Nucleus accumbens (tissue), 56 donors: ENCODE data around the gene DNM2.
"Not testable (repeated sequence)": the region's sequence is repeated elsewhere in the genome, so short reads cannot be mapped to it uniquely, and the experiment has no call there.

Source experiments
- DNase-seq, 56 donors: peaks; one replicate each; lab custom pipeline; 2025; lab: John Stamatoyannopoulos, UW

The DNM2 gene

DNA sequence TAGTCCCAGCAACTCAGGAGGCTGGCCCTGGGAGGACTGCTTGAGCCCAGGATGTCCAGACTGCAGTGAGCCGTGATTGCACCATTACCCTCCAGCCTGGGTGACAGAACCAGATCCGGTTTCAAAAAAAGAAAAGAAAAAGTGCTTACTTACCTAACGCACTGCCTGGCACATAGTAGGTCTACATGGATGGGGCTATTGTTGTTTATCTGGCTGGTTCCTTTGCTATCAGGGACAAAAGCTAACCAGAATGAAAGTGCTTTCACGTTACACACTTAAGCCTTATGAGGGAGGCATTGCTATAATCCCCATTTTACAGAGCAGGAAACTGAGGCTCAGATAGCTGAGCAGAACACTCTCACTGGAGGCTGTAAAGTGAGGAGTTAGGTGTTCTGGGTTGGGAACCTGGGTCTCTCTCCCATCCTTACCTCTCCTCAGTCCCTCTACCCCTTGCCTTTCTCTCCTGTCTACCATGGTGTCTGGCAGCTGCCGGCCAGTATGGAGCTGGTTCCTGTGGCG, 2.8 kb downstream of the DNM2 start:
- no peak for DNase-seq

DNA sequence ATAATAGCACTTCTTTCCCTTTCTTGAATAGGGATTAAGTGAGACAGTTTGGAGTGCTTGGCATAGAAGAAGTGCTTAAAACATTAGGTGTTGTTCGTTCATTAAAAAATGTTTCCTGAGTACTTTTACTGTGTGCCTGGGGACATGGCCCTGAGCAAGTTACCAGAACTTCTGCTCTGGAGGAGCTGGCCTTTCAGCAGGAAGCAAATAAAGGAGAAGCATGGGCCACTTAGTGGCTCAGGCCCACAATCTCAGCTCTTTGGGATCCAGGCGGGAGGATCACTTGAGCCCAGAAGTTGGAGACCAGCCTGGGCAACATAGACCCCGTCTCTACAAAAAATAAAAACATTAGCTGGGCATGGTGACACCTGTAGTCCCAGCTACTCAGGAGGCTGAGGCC, 5.7 kb downstream of the DNM2 start:
- DNase-seq, result no peak

DNA sequence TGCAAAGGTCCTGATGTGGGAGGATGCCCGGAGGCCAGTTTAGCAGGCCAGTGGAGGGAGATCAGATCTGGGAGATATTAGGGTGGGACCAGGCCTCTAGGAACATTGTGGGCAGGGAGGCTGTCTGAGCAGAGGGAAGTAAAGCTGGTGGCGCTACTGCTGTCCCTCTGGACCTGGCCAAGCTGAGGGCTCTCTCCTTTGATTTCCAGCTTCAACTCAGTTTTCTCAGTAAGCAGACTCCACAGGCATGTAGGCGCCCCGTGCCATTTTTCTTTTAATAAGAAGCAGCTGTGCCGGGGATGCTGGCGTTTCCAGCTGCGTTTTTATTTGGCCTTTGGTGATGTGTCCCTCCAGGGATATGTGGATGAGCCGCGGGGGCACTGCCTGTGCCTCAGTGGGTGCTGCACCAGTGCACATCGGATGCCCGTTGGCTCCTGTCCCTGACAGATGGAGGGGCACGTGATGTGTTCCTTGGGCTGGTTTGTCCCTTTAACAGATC, 6.7 kb downstream of the DNM2 start:
- peak in 18 of 56 donors; percentile 6 to 45 (median 15) for DNase-seq

DNA sequence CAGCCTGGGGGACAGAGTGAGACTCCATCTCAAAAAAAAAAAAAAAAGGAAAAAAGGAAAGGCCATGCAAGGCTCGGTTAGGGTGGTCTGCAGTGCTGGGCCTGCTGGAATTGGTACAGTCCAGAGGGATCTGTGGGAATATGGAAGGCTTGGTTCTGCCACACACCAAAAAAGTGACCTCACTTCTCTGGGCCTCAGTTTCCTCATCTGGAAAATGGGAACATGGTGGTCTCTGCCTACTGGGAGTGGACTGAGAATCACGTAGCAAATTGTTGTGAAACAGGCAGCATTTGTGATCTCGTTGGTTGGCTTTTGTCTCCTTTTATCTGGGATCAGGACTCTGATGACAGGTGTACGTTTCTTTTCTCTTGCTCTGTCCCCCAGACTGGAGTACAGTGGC, 7.5 kb downstream of the DNM2 start:
- no peak for DNase-seq

DNA sequence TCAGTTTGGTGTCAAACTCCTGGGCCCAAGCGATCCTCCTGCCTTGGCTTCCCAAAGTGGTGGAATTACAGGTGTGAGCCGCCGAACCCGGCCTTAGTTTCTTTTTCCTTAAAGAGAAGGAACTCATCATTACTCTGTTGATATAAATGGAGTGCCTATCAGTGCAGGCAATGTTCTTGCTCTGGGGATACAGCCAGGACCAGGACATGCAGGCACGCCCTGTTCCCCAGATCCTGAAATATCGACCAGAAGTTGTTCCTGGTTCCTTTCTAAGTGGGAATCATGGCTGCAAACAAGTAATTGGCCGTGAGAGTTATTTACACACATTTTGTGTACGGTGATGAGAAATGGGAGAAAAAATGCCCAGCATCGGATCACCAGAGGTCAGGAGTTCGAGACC, 8.4 kb downstream of the DNM2 start:
- DNase-seq, result no peak

DNA sequence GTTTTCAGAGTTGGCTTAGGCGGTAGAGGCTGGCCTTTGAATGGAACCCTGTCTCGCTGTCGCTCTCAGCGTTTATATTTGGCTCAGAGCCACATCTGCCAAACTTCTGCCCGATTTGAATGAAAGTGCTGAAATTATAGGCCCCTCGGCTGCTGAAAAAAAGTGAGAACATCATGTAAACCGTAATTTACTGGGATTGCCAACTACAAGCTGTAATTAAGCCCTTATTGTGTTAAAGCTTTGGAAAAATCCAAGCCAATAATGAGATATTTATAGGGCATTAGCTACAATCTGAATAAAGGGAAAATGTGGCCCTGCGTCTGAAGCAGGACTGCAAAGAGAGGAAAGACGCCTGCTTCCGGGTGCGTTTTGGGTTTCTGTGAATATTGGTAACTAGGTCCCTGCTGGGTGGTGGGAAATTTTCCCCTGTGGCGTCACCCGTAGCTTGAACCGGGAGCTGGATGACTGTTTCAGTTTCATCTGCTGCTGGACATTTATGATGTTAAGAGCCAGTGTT, 9.9 kb downstream of the DNM2 start:
- DNase-seq, result peak in 16 of 56 donors; percentile 5 to 37 (median 17)

DNA sequence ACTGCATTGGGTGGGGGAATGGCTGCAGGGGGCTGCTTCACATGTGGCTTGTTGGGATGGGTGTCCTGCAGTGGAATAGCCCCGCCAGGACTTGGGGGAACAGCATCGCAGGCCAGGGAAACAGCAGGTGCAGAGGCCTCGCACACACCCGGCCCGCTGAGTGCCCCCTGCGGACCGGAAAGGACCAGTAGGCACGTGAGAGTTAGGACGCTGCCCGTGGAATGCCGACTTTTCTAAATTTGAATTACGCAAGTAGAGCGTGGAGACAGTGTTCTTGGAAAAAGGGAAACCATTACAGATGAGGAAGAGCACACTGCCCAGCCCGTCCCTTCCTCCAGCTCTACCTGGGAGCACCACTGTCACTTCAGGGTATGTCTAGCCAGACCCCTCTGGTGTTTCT, 11.5 kb downstream of the DNM2 start:
- DNase-seq, result no peak

DNA sequence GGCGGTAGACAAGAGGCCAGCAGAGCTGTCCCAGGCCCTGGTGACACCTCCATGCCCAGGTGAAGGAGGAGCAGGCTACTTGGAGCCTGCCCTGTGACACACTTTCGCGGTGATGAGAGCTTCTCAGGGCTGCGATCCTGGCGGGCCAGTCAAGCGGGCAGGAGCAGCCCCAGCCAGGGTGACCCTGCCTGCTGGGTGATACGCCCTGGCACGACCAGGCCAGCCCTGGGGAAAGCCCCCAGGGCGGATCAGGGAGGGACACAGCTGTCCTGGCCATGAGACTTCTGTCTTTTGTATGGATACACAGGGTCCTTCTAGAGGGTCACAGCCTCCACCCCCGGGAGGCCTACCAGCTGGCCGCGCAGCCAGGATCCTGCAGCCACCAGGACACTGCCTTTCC, 13.1 kb downstream of the DNM2 start:
- peak in 32 of 56 donors; percentile 8 to 77 (median 34) for DNase-seq

DNA sequence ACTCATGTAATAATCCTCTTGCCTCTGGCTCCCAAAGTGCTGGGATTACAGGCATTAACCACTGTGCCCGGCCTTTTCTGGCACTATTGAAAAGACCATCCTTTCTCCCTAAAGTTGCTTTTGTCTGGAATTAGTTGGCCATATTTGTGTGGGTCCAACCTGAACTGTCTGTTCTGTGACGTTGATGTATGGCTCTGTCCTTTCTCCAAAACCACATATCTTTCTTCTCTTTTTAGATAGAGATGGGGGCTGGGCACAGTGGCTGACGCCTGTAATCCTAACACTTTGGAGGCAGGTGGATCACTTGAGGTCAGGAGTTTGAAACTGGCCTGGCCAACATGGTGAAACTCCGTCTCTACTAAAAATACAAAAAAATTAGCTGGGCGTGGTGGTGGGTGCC, 17.9 kb downstream of the DNM2 start:
- DNase-seq, result no peak

DNA sequence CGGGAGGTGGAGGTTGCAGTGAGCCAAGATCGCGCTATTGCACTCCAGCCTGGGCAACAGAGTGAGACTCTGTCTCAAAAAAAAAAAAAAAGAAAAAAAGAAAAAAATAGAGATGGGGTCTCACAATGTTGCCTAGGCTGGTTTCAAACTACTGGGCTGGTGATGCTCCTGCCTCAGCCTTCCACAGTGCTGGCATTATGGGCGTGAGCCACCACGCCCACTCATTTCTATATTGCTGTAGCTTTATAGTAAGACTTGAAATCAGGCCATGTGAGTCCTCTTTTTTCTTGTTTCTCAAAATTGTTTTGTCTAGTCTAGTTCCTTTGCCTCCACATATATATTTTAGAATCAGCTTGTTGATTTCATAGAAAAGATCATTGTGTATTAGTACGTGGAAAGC, 18.3 kb downstream of the DNM2 start:
- no peak for DNase-seq

DNA sequence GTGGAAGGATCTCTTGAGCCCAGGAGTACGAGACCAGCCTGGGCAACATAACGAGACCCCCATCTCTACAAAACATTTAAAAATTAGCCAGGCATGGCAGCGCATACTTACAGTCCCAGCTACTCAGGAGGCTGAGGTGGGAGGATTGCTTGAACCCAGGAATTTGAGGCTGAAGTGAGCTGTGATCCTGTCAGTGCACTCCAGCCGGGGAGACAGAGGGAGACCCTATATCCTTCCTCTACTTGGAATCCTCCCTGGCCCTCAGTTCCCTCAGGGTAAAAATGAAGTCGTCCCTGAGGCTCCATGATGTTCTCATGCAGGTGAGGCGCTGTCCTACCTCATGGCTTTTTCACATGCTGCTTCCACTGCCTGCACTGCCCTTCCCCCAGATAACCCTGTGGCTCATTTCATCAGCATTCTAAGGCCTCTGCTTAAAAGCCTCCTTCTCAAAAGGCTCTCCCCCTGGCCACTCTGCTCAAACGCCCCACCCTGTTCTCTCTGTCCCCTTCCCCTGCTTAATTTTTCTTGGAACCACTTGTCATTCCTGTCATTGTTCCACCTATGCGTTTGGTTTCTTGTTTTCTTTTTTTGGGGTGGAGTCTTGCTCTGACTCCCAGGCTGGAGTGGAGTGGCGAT, 19.2 kb downstream of the DNM2 start:
- DNase-seq, result no peak

DNA sequence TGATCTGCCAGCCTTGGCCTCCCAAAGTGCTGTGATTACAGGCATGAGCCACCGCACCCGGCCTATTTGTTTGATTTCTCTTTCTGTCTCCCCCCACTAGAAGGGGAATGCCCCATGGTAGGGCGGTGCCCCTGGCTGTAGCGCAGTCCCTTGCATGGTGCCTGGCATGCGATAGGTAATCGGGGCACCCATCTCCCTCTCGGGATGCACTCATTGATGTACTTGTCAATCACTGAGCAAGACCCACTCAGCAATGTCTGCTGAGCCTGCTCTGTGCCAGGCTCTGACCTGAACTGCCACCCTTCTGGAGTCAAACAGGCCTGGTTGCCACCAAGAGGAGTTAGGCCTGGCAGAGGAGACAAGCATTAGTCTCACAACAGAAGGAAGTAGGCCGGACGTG, 19.8 kb downstream of the DNM2 start:
- DNase-seq, result no peak

DNA sequence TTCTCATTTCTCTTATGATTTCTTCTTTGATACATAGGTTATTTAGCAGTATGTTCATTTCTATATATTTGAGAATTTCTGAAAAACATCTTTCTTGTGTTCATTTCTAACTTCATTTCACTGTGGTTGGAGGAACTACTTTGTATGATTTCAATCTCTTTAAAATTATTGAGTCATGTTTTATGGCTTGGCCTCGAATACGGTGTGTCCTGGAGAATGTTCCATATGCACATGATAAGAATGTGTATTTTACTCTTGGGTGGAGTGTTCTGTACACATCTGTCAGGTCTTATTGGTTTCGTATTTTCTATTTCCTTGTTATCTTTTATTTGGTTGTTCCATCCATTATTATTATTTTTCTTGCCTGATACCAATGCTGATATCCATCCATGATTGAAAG, 22.9 kb downstream of the DNM2 start:
- DNase-seq, result no peak

DNA sequence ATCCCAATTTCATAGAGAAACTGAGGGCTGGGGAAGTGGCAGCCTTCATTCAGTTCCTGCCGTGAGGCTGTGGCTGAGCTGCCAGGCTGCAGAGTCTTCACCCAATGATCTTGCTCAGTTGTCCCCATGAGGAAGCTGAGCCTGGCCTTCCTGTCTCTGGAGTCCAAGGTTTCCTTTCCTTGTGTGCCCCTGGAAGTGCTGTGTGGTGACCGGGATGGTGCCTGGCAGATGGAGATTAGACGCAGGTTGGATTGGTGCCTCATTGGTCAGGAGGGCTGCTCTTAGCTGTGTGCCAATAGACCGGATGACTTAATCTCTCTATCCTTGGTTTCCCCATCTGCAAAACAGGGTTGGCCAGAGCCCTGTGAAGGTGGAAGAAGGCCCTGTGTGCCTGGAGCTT, 24.6 kb downstream of the DNM2 start:
- DNase-seq, result no peak

DNA sequence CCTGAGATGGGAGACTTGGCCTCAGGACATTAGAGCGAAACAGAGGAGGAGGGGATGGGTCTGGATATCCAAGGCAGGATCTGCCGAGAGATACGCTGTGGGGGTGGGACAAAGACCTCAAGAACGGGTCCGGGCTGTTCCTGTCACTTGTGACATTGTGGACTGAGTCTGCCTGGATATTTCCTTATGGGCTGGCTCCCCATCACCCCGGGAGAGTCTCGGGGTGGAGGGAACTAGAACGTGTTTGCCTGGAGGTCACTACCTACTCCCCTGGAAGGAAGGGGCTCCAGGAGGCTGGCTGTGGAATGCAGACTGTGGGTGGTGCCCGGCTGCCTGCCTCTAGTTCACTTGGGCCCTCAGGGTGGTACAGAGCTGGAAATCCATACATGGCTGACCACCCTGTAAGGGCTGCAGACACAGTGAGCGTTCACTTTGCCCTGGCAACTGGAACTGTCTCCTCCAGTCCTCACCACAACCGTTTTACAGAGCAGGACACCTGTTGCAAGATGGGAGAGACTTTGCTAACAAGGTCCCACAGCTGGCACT, 26.4 kb downstream of the DNM2 start:
- no peak for DNase-seq

DNA sequence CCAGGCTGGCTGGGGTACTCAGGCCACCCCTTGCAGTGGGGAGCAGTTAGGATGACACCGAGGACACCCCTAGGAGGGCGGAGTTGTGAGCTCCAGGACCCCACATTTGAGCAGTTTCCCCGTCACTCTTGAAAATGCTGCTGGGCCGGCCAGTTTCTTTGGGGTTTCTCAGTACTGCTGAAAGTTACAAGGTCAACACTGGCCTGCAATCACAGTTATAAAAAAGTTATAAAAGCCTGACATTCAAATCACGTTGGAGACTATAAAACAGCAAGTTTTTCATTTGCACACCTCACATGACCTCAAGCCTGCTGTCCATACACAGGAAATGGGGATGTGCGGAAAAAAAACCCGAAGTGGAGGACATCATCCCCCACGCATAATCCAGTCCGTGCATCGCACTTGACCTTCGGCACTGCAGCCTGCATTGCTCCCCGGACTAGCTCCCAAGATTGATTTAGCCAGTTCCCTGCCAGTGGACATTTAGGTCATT, 27.0 kb downstream of the DNM2 start:
- DNase-seq, result no peak

DNA sequence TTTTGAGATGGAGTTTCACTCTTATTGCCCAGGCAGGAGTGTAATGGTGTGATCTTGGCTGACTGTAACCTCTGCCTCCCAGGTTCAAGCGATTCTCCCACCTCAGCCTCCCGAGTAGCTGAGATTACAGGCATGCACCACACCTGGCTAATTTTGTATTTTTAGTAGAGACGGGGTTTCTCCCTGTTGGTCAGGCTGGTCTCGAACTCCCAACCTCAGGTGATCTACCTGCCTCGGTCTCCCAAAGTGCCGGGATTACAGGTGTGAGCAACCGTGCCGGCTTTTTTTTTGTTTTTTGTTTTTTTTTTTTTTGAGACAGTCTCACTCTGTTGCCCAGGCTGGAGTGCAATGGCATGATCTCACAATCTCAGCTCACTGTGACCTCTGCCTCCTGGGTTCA, 28.6 kb downstream of the DNM2 start:
- DNase-seq, result not testable (repeated sequence)

DNA sequence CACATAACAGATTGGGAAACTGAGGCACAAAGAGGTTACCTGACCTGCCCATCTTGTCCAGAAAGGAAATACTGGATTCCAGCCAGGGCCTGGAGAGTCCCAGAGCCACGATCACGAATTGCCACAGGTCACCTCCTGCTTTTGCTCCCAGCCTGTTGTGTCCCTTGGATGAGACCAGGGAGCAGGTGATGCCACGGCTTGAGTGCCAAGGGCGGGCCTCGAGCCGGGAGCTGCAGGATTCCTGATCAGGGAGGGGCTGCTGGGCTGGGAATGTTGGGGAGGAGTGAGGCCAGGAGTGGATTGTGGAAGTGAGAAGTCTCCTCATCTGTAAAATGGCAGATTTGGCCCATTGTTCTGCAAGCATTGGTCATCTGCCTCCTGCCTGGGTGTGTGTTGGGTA, 29.4 kb downstream of the DNM2 start:
- no peak for DNase-seq

DNA sequence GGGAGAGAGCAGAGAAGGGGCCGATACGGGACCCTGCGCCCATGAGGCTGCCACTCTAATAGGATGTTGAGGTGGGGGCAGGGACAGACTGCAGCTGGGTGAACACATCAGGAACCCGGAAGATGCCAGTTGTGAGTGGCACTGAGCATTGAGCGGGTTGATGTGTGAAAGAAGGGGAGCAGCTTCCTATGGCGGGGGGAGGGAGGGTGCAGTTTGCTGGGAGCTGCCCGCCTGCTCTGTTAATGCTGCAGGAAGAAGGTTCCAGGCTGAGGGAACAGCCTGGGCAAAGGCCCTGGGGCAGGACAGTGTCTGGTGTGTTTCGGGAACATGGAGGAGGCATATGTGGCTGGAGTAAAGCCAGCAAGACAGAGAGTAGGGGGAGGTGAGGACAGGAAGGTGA, 29.8 kb downstream of the DNM2 start:
- peak in 10 of 56 donors; percentile 13 to 58 (median 30) for DNase-seq

DNA sequence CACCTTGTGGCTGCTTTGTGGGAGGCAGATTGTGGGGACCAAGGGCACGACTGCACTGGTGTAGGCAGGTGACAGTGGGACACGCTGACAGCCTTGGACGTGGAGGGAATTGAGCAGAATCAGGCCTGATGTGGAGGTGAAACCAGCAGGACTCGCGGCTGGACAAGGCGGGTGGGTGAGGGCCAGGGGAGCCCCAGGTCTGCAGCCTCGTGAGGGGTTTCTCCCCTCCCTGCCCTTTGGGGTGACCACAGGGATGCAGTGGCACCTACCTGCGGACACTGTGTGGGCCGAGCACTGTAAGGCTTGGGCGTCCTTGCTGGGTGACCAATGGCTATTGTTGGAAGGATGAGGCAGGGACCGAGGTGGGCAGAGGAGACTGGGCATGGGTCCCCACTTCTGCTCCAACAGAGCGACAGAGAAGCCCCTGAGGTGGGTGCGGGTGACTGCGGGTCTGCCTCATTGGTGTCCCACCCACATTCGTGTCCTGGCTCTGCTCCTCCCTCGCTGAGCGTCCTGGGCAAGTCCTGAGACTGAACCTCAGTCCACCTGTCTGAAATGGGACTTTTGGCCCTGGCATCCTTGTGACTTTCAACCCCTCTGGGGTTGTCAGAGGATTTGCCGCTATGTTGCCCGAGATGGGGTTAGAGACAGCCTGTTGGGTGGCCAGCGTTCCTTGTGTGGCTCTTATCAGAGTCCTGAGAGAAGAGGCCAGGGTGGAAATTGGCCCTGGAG, 30.5 kb downstream of the DNM2 start:
- peak in 1 of 56 donors; percentile 17 for DNase-seq

DNA sequence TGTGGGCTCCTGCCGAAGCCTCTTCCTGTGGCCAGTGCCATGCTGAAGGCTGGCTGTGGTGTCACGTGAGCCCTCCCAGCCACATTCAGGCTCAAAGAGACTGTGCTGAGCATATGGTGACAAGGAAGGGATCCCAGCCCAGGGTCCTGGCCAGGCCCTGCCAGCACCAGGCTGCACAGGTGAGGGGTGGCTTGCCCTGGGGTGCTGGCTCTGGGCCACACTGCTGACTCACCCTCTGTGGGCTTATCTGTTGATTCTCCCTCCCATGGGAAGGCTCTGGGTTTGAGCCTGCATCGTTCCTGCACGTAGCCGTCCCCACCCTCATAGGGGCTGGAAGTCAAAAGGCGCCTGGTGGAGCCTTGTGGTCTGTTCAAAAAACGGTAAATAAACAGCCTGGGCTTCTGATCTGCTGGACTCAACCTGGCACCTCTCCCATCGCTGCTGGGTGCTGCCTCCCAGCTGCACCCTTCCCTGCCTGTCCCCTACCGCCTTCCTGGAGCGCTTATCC, 31.1 kb downstream of the DNM2 start:
- DNase-seq, result peak in 26 of 56 donors; percentile 15 to 63 (median 36)
